GM18526 (cell line): ENCODE data around the gene KAZN.

Experiments
- POLR2A ChIP-seq: IDR thresholded peaks from 3 replicates; pipeline ENCODE4 v1.6.1; 2011; ENCODE audit not compliant: insufficient read length; ENCODE audit errors: extremely low read depth

KAZN gene

DNA sequence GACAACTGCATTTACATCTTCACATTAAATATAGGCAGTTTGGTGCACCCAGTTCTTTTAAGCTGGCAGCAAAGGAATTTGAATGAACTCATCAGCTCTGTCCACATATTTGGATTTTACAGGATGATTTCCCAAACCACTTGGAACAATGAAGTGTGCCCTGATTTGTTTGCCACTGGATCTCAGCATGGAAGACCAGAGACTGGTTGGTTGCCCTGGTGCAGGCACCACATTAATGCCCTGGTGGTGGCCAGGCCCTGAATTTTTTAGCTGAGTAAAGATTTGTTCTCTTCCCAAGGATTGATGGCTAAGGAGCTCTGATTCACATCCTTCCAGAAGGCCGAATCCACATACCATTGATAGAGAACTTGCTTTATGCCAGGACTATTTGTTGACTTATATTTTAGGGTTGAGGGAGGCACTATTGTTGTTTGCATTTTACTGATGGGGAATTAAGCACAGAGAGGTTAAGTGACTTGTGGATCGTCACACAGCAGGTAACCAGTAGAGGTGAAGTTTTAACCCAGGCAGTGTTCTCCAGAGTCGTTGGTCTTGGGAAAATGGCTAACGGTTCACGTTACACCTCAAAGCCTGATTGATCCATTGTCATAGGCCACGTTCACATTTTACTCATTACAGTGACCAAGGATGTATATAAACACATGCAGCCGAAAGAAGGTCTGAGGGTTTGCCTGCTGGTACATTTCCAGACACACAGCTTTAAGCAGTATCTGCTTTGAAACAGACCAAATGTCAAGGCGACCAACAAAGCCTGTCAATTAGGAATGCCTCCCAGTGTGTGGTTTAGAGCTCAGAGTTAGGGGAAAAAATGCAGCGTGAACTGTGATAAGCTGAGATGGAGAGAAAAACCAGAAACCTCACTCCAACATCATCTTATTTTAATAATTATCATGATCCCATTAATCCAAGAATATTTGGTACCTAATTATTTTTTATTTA, 50.7 kb downstream of the KAZN start:
- no peak for TF ChIP-seq POLR2A

DNA sequence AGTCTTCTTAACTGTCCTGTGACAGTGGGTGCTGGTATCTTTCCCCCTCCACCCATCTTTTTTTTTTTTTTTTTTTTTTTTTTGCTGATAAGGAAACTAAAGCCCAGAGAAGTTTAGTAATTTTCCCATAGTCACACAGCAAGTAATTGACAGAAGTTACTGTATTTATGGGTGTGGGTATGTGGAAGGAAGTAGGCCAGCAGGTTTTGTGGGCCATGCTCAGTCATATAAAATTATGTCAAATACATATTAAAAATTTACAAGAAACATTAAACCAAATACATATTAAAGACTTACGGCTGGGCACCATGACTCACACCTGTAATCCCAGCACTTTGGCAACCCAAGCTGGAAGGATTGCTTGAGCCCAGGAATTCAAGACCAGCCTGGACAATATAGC, 51.5 kb downstream of the KAZN start:
- TF ChIP-seq POLR2A = no peak

DNA sequence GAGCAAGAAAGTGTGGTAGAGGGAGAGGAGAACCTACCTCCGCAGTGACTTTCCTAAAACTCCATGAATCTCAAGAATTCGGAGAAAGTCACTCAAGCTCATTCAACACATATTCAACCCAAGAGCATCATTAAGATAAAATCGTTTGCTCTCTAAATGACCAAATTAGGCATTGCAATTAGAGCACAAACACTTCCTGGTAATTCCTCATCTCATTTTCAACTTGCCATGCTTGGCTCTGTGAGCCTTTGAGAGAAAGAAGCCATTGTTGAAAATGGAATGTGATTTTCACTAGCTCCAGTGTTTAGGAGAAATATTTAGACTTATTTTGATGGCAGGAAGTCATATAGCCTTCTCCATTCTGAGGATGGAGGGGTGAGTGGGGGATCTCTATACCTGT, 52.5 kb downstream of the KAZN start:
- no peak for TF ChIP-seq POLR2A

DNA sequence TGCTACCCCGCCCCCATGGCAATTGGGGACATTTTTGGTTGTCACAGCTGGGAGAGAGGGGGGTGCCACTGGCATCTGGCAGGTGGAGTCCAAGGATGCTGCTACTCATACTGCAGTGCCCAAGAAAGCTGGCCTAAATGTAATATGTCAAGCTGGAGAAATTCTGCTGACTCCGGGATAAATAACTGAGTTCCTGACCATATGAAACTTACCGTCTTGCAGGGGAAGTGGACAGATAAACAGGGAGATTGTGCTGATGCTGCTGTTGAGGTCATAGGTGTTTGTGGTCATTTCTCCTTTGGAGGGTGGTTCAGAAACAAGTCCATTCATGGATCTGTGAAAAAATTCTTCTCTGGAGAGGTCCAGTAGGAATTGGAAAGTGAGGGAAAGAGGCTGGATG, 54.4 kb downstream of the KAZN start:
- TF ChIP-seq POLR2A = no peak

DNA sequence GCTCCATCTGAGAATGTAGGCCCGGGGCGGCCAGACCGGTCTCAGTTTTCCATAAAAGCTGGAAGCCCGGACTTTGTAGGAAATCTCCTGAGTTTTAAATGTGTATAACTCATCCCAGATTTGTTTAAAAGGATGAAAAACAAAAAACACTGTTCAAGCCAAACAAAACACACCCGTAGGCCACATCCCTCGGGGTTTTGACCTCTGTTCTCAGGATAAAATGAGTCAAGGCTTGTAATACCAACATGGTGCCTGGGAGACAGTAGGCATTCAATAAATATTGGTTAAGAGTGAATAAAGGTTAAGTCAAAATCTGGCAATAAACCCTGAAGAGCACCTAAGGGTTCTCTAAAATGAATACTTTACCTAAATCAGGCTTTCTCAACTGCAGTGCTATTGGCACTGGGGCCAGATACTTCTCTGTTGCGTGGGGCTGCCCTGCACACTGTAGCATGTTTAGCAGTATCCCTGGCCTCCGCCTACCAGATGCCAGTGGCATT, 55.0 kb downstream of the KAZN start:
- TF ChIP-seq POLR2A = no peak

DNA sequence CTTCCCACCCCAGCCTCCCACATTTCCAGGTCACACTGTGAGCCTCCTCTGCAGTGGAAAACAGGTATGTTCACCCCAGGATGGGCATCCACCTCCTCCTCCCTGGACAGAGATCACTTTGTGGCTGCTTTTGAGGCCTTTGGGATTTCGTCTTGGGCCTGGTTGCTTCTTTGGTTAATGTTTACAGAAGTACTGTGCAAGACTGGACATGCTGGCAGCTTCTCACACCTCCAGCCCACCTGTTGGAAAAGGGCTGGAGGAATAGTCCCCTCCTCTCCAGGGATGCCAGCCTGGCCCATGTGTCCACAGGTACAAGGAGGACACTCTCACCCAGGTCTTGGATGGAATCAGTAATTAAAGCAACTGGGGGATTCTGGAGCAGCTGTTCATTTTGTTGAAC, 56.1 kb downstream of the KAZN start:
- TF ChIP-seq POLR2A = no peak

DNA sequence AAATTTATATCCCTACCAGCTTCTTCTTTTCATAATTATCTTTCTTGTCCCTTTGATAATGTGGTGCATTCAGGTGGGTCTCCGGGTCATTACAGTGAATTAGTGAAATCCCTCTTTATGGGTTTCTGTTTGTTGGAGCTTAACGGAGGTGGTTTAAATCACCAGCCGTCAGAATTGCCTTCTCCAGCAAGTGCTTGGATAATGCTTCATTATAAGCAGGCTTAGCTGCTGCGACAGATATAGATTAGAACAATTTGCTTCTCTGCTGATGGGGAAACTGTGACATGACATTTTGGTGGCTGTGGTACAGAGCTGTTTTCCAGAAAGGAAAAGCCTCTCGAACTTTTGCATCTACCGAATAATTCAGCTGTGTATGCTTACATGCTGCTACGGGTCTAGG, 56.9 kb downstream of the KAZN start:
- TF ChIP-seq POLR2A = no peak

DNA sequence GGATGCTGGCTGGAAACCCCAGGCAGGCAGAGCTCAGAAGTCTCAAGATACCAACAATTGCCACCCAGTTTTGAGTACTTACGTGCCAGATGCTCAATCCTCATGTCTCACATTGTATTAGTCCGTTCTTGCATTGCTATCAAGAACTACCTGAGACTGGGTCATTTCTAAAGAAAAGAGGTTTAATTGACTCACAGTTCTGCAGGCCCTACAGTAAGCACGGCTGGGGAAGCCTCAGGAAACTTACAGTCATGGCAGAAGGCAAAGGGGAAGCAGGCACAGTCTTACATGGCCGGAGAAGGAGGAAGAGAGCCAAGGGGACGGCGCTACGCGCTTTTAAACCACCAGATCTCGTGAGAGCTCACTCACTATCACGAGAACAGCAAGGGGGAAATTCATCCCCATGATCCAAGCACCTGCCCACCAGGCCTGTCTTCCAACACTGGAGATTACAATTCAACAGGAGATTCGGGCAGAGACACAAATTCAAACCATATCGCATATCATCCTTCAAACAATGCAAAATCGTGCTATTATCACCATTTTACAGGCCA, 58.0 kb downstream of the KAZN start:
- TF ChIP-seq POLR2A = no peak

DNA sequence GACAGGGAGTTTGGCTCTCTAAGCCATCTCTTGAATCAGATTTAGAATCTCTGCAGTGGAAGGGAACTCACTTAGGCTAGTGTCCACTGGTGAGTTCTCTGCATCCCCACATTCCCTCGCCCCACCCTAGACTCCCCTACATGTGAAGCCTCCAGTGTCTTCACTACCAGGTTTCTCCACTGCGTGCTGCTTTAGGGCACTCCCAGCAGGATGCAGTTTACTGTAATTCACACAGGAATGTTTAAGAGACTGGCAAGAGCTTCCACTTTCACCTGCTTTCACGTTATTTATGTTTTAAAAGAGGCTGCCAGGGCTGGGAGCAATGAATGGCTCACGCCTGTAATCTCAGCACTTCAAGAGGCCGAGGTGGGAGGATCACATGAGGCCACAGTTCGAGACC, 60.2 kb downstream of the KAZN start:
- TF ChIP-seq POLR2A = no peak

DNA sequence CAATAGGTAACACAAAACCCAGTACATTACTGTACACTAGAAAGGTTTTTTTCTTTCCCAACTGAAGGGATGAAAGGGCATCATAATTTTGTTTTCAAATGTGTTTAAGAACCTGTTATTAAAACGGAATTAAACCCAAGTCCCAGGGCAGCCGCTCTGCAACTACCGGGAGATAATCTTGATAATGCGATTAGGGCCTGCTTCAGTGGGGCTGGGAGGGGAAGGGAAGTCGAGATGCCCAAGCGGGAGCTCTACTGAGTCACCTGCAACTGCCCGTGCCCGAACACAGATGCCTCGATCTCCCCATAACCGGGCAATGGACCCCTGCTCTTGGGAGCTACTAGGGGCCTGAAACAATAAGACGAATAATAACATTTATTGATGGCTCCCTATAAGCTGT, 61.4 kb downstream of the KAZN start:
- TF ChIP-seq POLR2A = no peak

DNA sequence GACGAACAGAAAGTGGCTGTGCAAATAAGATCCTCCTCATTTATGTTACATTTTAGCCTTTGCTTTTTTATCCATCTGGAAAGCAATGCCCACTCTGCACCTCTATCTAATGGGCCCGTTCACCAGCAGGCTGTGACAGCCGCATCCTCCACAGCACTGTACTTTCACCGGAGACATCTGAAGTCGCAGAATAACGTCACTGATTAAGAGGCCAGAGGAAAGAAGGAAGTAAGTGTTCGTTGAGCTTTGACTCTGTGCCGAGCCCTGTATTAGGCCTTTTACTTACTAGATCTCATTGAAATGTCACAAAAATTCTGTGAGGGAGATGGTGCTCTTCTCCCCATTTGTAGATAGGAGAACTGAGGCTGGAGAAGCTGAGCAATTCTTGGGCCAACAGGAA, 62.3 kb downstream of the KAZN start:
- TF ChIP-seq POLR2A = no peak

DNA sequence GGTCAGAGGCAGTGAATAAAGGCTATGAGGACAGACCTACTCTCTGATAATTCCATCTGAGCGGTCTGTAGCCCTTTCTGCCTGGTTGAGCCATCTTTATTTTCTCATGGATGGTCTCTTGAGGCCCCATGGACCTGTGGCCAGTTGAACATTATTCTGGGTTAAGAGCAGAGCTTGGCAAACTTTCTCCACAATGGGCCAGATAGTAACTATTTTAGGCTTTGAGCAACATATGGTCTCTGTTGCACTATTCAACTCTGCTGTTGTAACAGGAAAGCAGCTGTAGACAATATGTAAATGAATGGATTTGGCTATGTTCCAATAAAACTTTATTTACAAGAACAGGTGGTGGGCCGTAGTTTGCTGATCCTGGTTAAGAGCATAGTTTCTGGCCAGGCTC, 62.7 kb downstream of the KAZN start:
- TF ChIP-seq POLR2A = no peak

DNA sequence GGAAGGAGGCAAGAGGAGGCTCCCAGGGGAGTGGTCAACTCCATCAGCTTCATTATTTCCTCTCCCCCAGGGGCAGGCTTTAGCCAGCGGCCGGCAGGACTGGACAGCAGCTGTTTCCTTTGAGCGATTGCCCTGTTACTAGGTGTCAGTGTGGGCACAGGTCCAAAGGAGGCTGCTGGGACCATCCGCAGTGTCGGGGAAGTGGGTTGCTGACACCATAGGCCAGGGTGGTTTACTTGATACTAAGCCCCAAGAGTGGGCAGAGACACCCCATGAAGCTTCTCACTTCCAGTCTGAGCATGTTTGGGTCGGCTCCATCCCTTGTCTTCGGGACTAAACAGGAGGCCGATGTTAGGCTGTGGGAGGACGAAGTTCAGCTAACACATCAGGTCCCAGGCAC, 63.6 kb downstream of the KAZN start:
- no peak for TF ChIP-seq POLR2A

DNA sequence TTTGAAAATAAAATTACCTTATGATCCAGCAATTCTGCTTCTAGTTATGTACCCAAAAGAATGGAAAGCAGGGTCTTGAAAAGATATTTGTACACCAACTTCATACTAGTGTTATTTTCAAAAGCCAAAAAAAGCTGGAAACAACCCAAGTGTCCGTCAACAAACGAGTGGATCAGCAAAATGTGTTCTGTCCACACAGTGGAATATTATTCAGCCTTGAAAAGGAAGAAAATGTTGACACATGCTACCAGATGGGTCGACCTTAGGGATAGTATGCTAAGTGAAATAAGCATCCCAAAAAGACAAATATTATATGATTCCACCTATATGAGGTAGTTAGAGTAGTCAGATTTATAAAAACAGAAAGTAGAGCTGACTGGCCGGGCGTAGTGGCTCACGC, 65.3 kb downstream of the KAZN start:
- no peak for TF ChIP-seq POLR2A

DNA sequence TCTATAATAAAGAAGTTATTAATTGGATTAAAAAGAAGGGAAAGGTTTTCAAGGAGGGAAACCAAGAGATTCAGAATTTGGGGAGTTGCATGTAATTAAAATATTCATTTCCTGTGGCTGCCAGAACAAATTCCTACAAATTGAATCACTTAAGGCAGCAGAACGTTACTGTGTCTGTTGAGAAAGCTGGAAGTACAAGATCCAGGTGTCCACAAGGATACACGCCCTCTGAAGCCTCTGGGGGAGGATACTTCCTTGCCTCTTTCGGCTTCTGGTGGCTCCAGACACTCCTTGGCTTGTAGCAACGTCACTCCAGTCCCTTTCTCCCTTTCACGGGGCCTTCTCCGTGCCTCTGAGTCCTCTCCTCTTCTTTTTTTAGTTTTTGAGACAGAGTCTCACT, 67.9 kb downstream of the KAZN start:
- TF ChIP-seq POLR2A = no peak

DNA sequence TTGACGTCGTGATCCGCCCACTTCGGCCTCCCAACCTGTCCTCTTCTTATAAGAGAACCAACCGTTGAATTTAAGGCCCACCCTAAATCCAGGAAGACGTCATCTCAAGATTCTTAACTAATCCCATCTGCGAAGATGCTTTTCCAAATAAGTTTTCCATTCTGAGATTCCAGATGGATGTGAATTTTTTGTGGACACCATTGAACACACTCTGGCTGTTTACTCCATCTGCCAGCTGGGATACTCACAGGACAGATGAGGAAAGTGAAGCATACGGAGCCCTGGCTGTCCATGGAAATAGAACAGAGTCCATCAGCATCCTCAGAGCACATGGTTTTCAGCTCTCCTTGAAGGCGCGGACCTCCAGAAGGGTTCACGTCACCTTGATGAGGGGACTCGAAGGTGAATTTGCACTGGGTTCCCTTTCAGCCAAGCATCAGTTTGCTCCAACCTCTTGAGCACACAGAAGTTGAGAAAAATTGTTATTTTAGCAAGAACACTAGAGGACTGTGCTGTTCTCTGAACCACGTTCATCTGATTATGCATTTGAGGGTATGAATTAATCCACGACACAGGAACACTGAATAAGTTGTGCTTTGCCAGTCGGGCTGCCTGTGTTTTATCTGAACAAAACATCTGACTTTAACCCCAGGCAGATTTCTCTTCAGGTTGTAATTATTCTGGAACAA, 68.6 kb downstream of the KAZN start:
- TF ChIP-seq POLR2A = no peak
